Activated naive CD4-positive, alpha-beta T cell treated with Interleukin-2 at 50 U/mL for 16 hours (primary cell): Measurements from ENCODE around the gene HUS1.
"Not testable (repeated sequence)": the region's sequence is repeated elsewhere in the genome, so short reads cannot be mapped to it uniquely, and the experiment has no call there.

Experiments
- DNase-seq: peaks from one replicate; pipeline ENCODE4 v3.0.0-alpha.2; 2020

Gene HUS1

DNA sequence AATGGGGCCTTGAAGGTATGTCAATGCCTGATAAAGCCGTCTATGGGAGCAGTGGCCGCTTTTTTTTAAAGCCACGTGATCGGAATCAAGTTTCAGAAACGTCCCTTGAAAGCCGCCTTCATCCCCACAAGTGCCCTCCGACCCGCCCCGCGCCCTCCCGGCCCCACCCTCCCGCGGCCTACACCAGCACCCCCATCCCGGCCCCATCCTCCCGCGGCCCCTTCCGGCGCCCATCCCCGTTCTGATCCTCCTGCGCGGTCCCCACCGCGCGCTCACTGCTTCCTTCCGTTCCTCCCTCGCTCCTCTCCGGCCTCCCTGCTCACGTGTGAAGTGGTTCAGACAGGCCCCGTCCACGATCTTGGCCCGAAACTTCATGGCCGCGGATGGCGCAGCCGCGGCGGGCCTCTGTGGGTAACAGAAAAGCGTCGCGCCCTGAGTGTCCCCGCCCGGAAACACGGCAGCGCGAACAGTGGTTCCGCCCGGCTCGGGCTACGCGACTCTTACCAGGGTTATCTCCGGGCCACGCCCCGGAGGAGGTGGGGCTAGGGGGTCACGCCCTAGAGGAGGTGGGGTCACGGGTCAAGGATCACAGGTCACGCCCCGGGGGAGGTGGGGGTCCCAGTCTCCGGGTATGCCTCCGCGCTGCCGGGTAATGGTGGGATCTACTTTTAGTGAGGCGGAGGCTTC, at the start of gene HUS1:
HUS1 (minus strand) TSS at position 471 of the 687 bp plus-strand sequence; CDS start at position 375, 96 bp downstream.
- DNase-seq: peak; percentile 95

DNA sequence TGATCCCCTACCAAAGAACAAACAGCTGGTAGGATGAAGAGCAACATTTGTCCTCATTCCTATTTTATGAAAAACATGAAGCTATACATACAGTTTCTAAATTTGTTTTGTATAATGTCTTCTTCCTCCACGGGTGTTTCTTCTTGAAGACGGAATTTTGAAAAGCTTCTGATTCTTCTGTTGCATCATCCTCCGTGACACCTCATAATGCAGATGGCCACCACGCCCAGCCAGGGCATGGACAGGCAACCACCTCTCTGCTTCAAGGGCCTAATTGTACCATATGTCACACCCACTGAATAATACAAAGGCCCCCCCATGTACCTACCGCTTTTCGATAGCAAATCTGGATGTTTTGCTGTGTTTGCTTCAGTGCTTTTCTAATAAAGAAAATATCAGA, 49.5 kb upstream of the HUS1 start, which contains the start of gene SUN3:
SUN3 (minus strand) TSS at position 170 of the 400 bp plus-strand sequence; CDS start at position 1, 169 bp downstream.
- DNase-seq: no peak

DNA sequence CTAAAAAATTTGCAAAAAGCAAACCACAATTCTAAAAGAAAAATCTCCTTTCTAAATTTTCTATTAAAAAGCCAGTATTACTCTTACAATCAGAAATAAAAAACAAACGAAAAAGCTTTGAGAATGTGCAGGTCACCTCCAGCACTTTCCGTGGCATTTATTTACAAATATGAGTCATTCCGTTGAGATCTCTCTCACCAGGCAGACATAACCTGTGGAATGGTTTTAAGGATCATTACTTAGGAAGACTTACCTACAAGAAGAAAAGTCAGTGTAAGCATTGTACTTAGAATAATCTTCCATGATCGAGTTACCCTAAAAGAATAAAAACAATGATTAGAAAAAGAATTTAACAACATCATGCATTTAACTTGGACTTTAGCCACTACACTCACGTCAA, 46.2 kb upstream of the HUS1 start:
- no peak for DNase-seq

DNA sequence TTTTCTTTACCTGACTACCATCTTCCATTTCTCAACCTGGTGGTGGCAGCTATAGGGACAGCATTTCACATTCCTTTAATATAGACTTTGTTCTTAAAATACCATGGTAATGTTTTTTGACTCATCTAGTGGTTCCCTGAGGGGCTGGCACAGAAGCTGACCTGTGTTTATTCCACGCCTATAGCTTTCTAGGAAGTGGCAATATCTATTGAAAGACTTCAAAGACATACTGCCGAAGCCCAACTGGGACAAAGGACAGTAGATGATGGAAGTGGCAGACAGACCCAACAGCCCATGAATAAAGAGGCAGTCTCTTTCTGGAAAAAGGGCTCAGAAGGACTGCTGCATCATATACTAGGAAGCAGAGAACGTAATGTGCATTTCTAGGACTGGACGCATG, 38.3 kb upstream of the HUS1 start:
- no peak for DNase-seq

DNA sequence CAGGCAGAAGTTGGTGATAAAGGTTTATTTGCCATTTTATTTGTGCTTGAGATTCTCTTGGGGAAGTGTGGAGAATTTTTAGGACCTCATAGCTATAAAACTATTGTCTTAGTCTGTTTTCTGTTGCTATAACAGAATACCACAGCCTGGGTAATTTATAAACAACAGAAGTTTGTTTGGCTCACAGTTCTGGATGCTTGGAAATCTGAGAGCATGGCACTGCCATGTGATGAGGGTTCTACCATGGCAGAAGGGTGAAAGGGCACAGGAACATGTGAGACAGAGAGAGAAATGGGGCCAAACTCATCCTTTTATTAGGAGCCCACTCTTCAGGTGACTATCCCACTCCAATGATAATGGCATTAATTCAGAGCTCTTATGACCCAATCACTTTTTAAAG, 37.2 kb upstream of the HUS1 start:
- no peak for DNase-seq

DNA sequence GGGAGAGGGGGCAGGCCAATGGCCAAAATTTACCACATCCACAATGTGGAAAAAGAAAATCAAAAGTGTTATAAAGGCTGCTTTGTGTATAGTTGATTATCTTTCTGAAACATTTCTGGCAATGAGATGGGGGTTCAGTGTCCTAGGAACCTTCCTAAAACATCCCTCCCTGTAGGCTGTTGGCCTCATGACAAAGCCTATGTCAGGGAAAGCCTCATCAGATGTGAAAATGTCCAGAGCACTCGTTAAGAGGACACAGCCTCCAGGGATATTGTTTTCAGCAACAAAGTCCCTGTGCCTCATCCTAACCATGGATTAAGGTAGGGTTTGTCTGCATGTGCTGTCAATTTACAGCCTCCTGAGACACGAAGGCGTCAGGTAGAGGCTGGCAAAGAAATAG, 32.5 kb upstream of the HUS1 start:
- DNase-seq: no peak

DNA sequence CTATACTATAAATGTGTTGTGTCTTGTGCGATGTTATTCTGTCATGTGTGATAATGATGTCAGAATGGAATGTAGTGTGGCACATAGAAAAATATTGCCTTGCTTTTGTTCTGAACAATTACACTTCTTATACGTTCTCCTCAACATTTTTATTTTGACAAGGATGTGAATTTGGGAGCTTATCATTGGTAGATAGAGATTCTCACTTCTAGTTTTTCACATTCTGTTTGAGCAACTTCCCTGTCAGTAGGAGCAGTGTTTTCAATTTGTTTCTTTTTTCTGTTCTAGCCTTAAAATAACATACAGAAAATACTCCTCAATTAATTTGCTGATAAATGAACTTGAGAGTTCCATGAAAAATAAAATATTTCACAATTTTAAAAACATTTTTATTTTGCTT, 31.9 kb upstream of the HUS1 start:
- no peak for DNase-seq

DNA sequence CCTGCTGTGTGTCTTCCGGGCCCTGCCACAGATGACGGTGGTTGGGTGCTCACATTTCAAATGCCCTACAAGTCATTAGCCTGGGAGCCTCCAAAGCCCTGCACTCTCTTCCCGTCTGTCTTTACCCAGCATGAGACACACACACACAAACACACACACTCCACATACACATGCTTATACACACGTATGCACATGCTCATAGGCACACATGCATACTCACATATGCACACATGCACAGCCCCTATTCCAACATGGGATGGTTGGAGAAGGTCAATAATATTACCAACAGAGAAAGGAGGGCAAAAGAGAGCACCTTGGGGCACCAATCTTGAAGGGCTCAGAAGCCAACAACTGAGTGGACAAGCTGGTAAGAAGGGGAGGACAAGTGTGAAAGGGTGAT, 30.5 kb upstream of the HUS1 start:
- no peak for DNase-seq

DNA sequence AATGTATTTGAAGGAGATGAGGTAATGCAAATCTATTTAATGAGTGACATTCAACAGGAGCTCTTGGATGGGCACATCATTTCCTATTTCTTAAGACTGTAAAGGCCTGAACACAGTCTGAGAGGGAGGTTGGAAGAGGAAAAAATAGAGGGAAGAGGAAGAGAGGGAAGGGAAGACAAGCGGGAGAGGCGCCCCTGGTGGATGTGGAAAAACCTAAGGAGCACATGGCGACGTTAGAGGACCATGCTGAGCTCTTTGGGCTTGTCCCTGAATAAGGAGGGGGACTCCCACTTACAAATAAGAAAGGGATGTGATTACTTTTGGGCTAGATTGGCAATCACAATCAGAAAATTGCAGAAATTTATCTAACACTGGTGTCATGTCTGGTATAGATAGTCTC, 29.8 kb upstream of the HUS1 start:
- DNase-seq: no peak

DNA sequence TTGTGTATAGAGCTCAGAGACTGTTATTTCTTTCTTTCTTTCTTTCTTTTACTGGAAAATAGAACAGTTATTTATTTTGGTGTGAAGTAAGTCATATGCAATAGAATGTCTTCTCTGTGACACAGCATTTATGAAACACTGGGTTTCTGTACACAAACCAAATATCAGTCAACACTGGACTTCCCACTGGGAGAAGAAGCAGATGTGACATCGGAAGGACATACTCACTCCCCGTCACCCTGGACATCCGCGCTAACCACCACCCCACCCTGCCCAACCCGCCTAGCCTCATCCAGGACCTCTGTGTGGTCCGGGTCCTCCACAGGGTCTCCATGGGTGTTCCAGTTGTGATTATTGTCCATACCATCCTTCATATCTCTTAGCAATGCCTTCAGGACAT, 27.5 kb upstream of the HUS1 start:
- no peak for DNase-seq

DNA sequence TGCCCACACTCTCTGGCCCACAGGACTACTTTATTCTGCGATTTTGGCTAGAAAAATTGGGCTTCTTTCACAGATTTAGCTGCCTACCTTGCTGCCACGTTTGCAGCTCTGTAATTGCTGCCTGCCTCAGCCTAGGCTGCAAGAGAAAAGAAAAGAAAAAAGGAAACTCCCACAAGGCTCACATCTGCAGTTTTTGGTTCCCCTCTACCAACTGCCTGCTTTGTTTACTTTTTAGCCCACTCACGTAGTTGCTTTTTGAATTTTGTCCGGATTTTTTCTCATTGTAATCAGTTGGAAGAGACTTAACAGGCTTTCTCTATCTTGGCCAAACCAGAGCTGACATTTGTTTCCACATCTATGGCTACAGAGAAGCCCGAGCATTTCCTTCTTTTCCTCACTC, 25.2 kb upstream of the HUS1 start:
- DNase-seq: no peak

DNA sequence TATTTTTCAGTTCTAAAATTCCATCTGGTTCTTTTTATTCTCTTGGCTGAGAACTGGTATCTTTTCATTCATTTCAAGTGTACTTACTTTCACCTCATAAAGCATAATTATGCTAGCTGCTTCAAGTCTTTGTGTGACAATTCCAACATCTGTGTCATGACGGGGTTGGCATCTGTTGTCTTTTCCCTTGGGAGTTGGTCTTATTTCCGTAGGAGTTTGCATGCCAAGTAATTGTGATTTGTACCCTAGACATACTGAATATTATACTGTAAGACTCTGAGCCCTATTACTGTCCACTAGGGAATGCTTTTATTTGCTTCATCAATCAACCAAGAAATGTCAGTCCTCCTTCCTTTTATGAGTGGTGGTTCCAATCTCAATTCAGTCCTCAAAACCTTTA, 24.6 kb upstream of the HUS1 start:
- no peak for DNase-seq

DNA sequence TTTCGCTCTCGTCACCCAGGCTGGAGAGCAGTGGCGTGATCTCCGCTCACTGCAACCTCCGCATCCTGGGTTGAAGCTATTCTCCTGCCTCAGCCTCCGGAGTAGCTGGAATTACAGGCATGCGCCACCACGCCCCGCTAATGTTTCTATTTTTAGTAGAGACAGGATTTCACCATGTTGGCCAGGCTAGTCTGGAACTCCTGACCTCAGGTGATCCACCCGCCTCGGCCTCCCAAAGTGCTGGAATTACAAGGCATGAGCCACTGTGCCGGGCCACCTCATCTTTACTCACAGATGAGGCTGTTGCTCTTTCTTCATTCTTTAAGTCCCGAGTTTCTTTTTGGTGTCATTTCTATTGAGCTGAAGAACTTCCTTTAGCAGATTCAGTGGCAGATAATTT, 20.7 kb upstream of the HUS1 start:
- DNase-seq: not testable (repeated sequence)

DNA sequence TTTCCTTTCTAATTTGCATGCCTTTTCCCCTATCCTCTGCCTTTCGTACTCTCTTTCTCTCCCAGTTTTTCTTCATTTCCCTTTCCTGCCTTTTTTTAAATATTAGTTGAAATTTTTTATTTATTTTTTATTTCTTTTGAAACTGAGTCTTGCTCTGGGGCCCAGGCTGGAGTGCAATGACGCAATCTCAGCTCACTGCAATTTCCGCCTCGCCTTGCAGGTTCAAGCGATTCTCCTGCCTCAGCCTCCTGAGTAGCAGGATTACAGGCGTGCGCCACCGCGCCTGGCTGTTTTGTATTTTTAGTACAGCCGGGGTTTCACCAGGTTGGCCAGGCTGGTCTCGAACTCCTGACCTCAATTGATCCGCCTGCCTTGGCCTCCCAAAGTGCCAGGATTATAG, 20.0 kb upstream of the HUS1 start:
- DNase-seq: no peak

DNA sequence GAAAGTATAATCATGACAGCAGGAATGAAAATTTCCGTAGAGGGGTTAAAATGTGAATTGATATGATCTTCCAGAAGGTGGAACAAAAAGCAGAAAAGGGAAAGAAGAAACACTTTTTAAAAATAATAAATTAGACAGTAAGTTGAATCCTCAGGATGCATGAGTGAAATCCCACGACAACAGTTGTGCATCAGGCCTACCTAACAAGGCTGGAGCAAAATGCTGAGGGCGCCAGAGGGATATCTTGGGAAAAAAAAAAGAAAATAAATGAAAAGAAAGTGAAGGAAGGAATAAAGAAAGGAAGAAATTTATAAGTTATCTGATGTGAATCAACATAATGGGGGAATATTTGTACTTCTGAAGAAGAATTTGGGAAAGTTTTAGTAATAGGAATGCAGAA, 13.0 kb upstream of the HUS1 start:
- DNase-seq: no peak

DNA sequence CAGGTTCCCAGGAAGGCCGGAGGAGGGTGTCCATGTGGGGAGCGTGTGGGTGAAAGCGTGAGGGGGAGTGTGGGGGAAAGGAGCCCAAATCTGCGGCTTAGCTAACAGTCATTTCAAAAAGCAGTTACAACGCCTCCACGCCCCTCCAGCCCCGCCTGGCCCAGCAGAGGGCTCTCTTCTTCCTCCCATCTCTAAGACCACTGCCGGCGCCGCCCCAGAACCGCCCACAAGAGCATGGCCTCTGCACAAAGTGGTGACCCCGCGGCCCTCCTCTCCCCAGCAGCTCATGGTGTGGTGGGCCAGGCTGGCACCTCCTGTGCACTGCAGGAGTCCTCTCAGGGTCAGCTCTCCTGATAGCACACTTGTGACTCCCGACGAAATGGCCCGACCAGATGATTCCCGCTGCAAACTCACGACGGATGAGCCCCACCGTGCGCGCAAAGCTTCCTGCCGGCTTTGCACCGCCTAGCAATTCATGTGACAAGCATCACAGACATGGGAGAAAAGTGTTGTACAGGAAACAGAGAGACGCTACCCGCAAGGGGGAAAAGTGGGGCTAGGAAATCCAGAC, 12.4 kb upstream of the HUS1 start:
- peak; percentile 86 for DNase-seq

DNA sequence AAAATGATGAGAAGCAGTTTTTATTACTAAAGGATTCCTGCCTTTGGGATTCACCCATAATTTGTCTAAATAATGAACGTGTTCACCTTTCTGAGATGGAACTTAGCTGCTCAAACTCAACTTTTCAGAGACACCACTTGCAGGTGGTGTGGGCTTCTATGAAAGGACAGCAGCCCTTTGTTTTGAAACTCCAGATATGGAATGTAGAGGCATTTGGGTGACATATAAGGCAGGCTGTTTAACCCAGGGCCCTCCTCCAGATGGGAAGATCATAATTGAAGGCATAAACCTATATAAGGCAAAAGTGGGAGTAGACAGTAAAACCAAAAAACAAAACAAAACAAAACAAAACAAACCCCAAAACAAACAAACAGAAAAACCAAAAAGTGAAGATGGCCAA, 11.9 kb upstream of the HUS1 start:
- no peak for DNase-seq

DNA sequence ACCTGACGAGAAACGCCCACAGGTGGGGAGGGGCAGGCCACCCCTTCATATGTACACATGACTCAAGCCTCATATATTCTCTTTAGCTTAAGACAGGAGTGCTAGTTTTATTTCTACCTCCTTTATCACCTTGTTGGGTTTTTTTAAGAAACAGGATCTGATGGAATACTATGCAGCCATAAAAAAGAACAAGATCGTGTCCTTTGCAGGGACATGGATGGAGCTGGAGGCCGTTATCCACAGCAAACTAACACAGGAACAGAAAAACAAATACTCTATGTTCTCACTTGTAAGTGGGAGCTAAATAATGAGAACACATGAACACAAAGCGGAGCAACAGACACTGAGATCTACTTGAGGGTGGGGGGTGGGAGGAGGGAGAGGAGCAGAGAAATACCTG, 11.2 kb upstream of the HUS1 start:
- no peak for DNase-seq

DNA sequence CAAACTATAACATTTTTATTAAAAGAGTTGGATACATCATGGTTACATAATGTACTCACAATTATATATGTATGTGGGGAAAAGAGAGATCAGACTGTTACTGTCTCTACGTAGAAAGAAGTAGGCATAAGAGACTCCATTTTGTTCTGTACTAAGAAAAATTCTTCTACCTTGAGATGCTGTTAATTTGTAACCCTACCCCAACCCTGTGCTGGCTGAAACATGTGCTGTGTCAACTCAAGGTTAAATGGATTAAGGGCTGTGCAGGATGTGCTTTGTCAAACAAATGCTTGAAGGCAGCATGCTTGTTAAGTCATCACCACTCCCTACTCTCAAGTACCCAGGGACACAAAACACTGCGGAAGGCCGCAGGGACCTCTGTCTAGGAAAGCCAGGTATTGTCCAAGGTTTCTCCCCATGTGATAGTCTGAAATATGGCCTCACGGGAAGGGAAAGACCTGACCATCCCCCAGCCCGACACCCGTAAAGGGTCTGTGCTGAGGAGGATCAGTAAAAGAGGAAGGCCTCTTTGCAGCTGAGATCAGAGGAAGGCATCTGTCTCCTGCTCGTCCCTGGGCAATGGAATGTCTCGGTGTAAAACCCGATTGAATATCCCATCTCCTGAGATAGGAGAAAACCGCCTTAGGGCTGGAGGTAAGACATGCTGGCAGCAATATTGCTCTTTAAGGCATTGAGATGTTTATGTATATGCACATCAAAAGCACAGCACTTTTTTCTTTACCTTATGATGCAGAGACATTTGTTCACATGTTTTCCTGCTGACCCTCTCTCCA, 10.4 kb upstream of the HUS1 start:
- not testable (repeated sequence) for DNase-seq

DNA sequence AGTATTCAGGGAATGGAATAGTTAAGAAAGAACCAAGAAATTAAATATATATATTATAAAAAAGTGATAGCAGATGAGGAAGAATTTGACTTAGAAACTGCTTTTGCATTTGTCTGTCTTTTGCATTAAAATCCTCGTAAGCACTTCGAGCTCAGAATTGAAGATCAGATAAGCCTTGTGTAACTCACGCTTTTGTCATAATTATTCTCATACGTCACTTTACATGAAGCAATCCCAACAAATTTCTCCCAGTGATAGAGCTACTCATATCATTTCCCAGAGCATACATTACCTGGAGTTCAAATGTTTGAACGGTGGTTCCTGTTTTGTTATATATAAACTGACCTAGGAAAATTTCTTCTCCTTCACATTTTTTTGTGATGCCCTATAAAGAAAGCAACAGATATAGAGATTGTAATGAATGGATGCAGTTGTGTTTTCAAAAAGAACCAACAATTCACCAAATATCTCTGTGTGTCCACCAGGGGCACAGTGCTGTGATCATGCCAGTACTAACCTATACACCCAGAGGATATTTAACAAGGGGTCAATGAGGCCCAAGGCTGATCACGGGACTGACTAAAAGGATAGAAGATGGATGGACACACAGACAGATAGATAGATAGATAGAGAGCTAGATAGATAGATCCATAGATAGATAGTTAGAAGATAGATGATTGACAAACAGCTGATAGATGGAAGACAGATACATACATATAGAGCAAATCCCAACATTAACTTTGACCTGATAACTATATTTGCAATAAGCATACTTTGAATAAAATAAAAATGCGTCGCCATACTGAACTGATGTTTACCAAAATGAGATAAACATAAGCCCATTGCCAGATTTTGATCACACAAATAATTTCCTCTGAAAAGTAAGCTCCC, 9.3 kb upstream of the HUS1 start:
- DNase-seq: no peak

DNA sequence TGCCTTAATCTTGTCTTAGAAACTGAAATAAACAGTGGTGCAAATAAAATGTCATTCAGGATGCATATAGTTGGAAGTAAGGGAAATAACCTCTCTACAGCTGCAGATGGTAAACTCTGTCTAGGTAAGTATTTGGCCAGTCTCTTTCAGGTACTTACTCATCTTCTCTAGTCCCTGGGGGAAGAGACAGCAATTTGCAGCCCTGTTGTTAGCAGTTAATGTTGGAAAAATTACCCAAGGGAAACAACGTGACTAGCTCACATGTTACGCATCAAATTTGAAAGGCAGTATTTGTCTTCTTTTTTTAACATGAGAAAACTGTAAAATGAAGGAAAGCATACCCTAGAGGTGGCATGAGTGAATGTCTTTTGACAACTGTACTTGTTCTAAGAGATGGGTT, 3.2 kb upstream of the HUS1 start:
- DNase-seq: no peak

DNA sequence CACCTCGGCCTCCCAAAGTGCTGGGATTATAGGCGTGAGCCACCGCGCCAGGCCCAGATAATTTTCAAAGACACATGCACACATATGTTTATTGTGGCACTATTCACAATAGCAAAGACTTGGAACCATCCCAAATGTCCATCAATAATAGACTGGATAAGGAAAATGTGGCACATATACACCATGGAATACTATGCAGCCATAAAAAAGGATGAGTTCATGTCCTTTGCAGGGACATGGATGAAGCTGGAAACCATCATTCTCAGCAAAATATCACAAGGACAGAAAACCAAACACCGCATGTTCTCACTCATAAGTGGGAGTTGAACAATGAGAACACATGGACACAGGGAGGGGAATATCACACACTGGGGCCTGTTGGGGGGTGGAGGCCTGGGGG, 1.2 kb upstream of the HUS1 start:
- DNase-seq: not testable (repeated sequence)

DNA sequence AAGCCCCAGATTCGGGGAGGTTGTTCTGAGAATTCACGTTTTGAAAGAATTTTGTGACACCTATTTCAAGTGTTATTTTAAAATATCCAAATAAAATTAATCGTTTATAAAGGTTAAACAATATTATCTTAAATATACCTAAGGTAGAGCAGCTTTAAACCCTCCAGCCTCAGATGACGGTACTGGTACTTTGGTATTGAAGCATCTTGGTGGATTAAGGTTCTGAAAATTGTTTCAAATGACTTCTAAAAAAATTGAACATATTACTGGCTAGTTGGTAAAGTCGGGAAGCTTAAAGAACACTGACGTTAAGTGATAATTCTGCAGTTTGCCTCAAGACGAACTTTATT, 392 bp upstream of the HUS1 start:
- DNase-seq: no peak
